GM21528 (cell line): Measurements from ENCODE around the gene ZFPM1.
"Not testable (repeated sequence)": the region's sequence is repeated elsewhere in the genome, so short reads cannot be mapped to it uniquely, and the experiment has no call there.

ENCODE experiments used
- ATAC-seq: cut with Tn5 transposase; IDR thresholded peaks from one replicate; pipeline ENCODE4 v1.9.1; 2021; ENCODE audit warnings: mild to moderate bottlenecking, moderate library complexity; ENCODE audit not compliant: unreplicated experiment, low FRiP score

The ZFPM1 gene

GRCh38 chr16:88464447-88465318, 11.6 kb downstream of the ZFPM1 start:
- ATAC-seq = no peak

- no peak for ATAC-seq
Measured at GRCh38 chr16:88465387-88465983, 12.4 kb downstream of the ZFPM1 start.

- no peak for ATAC-seq
Measured at GRCh38 chr16:88466175-88466862, 13.2 kb downstream of the ZFPM1 start.

GRCh38 chr16:88466949-88467348, 13.9 kb downstream of the ZFPM1 start:
- ATAC-seq = no peak

GRCh38 chr16:88467541-88467944, 14.5 kb downstream of the ZFPM1 start:
- no peak for ATAC-seq

GRCh38 chr16:88468275-88469129, 15.4 kb downstream of the ZFPM1 start:
- ATAC-seq = no peak

GRCh38 chr16:88469615-88470395, 16.7 kb downstream of the ZFPM1 start:
- ATAC-seq = no peak

GRCh38 chr16:88470396-88470680, 17.3 kb downstream of the ZFPM1 start:
- ATAC-seq = not testable (repeated sequence)

GRCh38 chr16:88470696-88471095, 17.6 kb downstream of the ZFPM1 start:
- ATAC-seq = not testable (repeated sequence)

- ATAC-seq = no peak
Measured at GRCh38 chr16:88471115-88471514, 18.0 kb downstream of the ZFPM1 start.

- ATAC-seq = no peak
Measured at GRCh38 chr16:88471575-88471974, 18.5 kb downstream of the ZFPM1 start.

- ATAC-seq = no peak
Measured at GRCh38 chr16:88472069-88472468, 19.0 kb downstream of the ZFPM1 start.

- ATAC-seq = no peak
Measured at GRCh38 chr16:88472637-88473205, 19.6 kb downstream of the ZFPM1 start.

GRCh38 chr16:88473666-88474534, 20.8 kb downstream of the ZFPM1 start:
- no peak for ATAC-seq

GRCh38 chr16:88475037-88475436, 22.0 kb downstream of the ZFPM1 start:
- no peak for ATAC-seq

GRCh38 chr16:88476203-88476602, 23.1 kb downstream of the ZFPM1 start:
- ATAC-seq = no peak

GRCh38 chr16:88476817-88477397, 23.8 kb downstream of the ZFPM1 start:
- no peak for ATAC-seq
